ENCODE measurements around the gene LEMD3. TPM values are rescaled to one million over a fixed set of nuclear protein-coding genes. Genes with fewer than 3 reads are reported as not detected.

The LEMD3 gene
- total RNA-seq, 2 donors from 2014 or later: 55.6 to 102 TPM

DNA sequence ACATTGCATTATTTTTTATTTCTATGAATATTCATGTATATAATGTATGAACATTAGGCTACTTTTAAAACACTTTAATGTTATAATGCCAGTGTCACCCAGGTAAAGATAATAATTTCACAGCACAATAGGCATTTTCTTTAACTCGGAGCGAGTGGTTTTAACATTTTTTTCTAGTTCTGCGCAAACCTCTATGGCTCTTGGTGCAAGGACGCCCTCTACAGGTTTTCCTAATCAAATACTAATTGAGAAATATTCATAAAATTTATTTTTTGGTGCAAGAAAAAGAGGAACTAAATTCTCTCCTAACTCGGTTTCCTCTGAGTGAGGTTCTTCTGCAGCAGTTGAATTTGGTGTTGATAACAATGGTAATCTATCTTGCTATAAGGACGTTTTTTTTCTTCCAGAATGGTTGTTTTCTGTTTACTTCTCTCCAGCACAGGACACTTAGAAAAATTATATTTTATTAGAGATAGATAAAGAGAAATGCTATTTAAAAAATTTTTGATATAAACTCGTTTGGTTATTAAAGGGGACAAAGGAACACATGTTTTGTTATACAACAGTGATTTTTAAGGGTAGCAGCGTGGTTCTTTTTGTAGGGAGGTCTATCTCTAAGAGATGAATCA is 45.8 kb upstream of the LEMD3 start:
- no peak for TF ChIP-seq POLR2AphosphoS5 (IDR thresholded peaks at IDR 0.05)
- TF ChIP-seq, protein P1, sequence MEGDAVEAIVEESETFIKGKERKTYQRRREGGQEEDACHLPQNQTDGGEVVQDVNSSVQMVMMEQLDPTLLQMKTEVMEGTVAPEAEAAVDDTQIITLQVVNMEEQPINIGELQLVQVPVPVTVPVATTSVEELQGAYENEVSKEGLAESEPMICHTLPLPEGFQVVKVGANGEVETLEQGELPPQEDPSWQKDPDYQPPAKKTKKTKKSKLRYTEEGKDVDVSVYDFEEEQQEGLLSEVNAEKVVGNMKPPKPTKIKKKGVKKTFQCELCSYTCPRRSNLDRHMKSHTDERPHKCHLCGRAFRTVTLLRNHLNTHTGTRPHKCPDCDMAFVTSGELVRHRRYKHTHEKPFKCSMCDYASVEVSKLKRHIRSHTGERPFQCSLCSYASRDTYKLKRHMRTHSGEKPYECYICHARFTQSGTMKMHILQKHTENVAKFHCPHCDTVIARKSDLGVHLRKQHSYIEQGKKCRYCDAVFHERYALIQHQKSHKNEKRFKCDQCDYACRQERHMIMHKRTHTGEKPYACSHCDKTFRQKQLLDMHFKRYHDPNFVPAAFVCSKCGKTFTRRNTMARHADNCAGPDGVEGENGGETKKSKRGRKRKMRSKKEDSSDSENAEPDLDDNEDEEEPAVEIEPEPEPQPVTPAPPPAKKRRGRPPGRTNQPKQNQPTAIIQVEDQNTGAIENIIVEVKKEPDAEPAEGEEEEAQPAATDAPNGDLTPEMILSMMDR (IDR thresholded peaks at IDR 0.05): peak; percentile 34 to 62 (median 57)
- Histone ChIP-seq H3K27me3 (replicated peaks; ENCODE audit: insufficient read depth) (no peaks in the 10 kb centered on the region), H3K9me3 (no peaks in the 10 kb centered on the region), H3K4me1 (replicated peaks) (no peaks in the 10 kb centered on the region), H3K4me3 (no peak overlapping the region), H3K27ac (no peak overlapping the region), H3K36me3 (no peaks in the 10 kb centered on the region)
- intact Hi-C loops (cut with DNase I): no loop called here
- DNase-seq (ENCODE audit: low spot score): no peak
- 12% methylated on average over 8 of the region's 8 CpGs for WGBS

DNA sequence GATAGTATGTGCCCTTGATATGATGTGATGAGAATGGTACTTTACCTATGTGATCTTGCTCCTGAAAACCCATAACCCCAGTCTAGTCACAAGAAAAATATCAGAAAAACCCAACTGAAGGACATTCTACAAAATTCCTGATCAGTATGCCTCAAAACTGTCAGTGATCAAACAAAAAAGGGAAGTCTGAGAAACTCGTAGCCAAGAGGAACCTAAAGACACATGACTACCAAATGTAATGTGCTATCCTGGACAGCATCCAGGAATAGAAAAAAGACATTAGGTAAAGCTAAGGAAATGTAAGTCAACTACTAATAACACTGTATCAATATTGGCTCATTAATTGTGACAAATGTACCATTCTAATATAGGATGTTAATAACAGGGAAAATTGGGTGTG is 44.1 kb upstream of the LEMD3 start:
- TF ChIP-seq POLR2A (IDR thresholded peaks at IDR 0.05): no peak
- no peak for TF ChIP-seq POLR2AphosphoS5 (IDR thresholded peaks at IDR 0.05)
- TF ChIP-seq, protein P1 (IDR thresholded peaks at IDR 0.05): no peak
- Histone ChIP-seq H3K4me1 (replicated peaks) (no peaks in the 10 kb centered on the region), H3K36me3 (no peaks in the 10 kb centered on the region), H3K27me3 (replicated peaks; ENCODE audit: insufficient read depth) (no peaks in the 10 kb centered on the region), H3K27ac (no peak overlapping the region), H3K9me3 (no peaks in the 10 kb centered on the region), H3K4me3 (no peak overlapping the region)
- no peak for DNase-seq (ENCODE audit: low spot score)
- intact Hi-C loops (cut with DNase I): no loop called here
- WGBS: 45% methylated on average over 1 of the region's 1 CpG

DNA sequence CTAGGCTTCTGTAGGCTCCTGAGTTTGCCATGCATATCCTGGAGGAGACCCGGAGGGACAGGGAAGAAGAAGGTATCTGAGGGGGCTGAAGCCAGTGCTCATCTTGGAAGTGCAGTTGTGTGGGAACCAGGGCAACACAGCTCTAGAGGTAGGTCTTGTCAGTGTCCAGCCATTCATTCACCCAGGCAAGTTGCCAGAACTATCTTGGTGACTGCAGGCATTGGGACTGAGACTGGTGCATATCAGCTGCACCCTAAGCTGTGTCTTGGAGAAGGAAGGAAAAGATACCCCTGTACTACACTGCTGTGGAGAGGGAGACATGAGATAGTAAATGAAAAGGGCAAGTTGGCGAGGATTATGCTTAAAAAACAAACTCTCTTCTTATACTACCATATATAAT is 43.4 kb upstream of the LEMD3 start:
- no peaks in the 10 kb centered on the region for H3K4me1 ChIP-seq (replicated peaks)
- no peak overlapping the region for H3K4me3 ChIP-seq
- H3K36me3 ChIP-seq: no peaks in the 10 kb centered on the region
- H3K27ac ChIP-seq: no peak overlapping the region
- H3K27me3 ChIP-seq (replicated peaks; ENCODE audit: insufficient read depth): no peaks in the 10 kb centered on the region
- WGBS: 89% methylated on average over 2 of the region's 2 CpGs
- DNase-seq (ENCODE audit: low spot score): no peak
- intact Hi-C loops (cut with DNase I): no loop called here
- TF ChIP-seq POLR2AphosphoS5 (IDR thresholded peaks at IDR 0.05) (no peak), POLR2A (IDR thresholded peaks at IDR 0.05) (no peak)
- TF ChIP-seq, protein P1 (IDR thresholded peaks at IDR 0.05): no peak
- no peaks in the 10 kb centered on the region for H3K9me3 ChIP-seq

DNA sequence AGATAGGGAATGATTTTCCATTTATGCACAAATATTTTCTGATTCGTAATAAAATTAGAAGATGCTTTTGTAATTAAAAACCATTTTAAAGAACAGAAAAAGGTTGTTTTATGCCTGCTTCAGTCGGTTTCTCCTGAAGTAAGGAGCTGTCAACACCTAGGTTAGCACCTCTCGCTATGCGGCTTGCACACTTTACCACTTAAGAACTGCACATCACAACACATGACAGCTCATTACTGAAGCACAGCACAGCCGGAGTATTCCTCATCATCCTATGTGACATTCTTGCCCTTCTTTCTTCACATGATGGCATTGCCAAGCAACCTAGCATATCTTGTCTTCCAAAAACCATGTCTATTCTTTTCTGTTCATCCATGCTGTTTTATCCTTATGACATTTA is 42.9 kb upstream of the LEMD3 start:
- Histone ChIP-seq H3K27me3 (replicated peaks; ENCODE audit: insufficient read depth) (no peaks in the 10 kb centered on the region), H3K9me3 (no peaks in the 10 kb centered on the region), H3K27ac (no peak overlapping the region), H3K4me1 (replicated peaks) (no peaks in the 10 kb centered on the region), H3K4me3 (no peak overlapping the region), H3K36me3 (no peaks in the 10 kb centered on the region)
- intact Hi-C loops (cut with DNase I): no loop called here
- DNase-seq (ENCODE audit: low spot score): no peak
- TF ChIP-seq POLR2A (IDR thresholded peaks at IDR 0.05) (no peak), POLR2AphosphoS5 (IDR thresholded peaks at IDR 0.05) (no peak)
- TF ChIP-seq, protein P1 (IDR thresholded peaks at IDR 0.05): no peak
- 80% methylated on average over 5 of the region's 5 CpGs for WGBS

DNA sequence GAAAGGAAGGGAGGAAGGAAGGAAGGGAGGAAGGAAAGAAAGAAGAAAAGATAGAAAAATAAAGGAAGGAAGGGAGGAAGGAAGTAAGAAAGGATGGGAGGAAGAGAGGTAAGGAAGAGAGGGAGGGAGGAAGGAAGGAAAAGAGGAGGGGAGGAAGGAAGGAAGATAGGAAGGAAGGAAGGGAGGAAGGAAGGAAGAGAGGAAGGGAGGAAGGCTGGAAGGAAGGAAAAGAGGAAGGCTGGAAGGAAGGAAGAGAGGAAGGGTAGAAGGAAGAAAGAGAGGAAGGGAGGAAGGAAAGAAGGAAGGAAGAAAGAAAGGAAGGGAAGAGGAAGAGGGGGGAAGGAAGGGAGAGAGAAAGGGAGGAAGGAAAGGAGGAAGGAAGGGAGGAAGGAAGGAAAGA is 35.5 kb upstream of the LEMD3 start:
- no peaks in the 10 kb centered on the region for H3K4me1 ChIP-seq (replicated peaks)
- no peak overlapping the region for H3K27ac ChIP-seq
- intact Hi-C loops (cut with DNase I): no loop called here
- no peaks in the 10 kb centered on the region for H3K9me3 ChIP-seq
- H3K4me3 ChIP-seq: no peak overlapping the region
- DNase-seq (ENCODE audit: low spot score): no peak
- no peak for TF ChIP-seq POLR2AphosphoS5 (IDR thresholded peaks at IDR 0.05)
- H3K36me3 ChIP-seq: no peaks in the 10 kb centered on the region
- no peaks in the 10 kb centered on the region for H3K27me3 ChIP-seq (replicated peaks; ENCODE audit: insufficient read depth)

All from prostate gland (tissue), 2 donors.